ENCODE measurements around the gene NUDCD3.

Gene NUDCD3

DNA sequence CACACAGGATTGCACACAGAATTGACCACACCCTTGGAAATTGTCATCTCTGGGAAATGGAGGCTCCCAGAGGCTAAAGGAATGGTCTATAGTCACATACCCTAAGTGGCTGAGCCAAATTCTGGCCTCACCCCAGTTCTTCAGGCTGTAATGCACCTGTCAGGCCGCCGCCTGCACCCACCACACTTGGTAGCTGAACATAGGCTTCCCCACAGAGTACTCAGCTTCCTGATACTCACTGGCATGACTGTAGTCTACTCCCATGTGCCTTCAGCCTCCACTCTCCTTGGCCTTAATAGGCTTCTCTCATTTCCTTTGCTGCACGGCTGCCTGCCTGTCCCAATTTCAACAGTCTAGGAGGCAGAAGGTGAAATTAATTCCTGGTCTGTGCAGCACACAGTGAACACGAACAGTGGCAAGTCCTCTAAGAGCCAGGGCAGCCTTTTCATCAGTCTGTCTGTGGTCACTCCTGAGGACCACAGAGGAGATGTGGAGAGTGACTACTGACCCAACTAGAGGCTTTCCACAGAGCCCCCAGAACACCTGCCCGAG is 42.5 kb downstream of the NUDCD3 start:
- DNase-seq (ENCODE audit: low read depth), result no peak
- H3K4me3 ChIP-seq (ENCODE audit: low read length), result no peak overlapping the region
- TF ChIP-seq, protein P1, sequence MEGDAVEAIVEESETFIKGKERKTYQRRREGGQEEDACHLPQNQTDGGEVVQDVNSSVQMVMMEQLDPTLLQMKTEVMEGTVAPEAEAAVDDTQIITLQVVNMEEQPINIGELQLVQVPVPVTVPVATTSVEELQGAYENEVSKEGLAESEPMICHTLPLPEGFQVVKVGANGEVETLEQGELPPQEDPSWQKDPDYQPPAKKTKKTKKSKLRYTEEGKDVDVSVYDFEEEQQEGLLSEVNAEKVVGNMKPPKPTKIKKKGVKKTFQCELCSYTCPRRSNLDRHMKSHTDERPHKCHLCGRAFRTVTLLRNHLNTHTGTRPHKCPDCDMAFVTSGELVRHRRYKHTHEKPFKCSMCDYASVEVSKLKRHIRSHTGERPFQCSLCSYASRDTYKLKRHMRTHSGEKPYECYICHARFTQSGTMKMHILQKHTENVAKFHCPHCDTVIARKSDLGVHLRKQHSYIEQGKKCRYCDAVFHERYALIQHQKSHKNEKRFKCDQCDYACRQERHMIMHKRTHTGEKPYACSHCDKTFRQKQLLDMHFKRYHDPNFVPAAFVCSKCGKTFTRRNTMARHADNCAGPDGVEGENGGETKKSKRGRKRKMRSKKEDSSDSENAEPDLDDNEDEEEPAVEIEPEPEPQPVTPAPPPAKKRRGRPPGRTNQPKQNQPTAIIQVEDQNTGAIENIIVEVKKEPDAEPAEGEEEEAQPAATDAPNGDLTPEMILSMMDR (conservative IDR thresholded peaks at IDR 0.05; ENCODE audit: low read length), result no peak

DNA sequence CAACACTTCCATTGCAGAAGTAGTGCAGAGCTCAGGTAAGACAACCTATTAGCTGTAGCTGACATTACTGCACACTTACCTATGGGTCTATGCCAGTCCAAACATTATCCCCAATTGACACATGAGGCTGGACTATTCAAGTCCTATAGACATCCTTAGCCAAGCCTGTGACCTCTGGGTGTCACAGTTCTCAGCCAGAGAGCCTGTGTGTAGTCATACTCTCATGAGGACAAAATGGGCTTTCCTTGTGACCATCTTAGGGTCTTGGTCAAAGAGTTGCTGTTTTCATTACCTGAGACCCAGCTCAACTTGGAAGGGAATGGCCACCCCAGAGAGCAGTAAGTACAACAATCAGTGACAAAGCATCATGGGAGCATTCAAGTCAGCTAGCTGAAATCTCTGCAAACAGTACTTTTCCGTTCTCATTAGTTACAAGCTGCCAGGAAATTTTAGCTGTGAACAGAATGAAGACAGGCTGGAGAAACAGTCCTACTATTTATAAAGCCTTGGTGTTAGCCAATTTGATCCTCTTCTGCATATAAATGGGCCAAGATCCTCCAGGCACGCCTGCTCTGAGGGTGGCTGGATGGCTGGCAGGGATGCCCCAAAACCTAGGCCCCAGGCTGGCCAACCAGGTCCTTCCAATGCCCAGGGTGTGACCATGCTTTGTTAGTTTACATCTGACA is 44.3 kb downstream of the NUDCD3 start:
- no peak overlapping the region for H3K4me3 ChIP-seq (ENCODE audit: low read length)
- DNase-seq (ENCODE audit: low read depth), result no peak
- TF ChIP-seq, protein P1 (conservative IDR thresholded peaks at IDR 0.05; ENCODE audit: low read length), result no peak

DNA sequence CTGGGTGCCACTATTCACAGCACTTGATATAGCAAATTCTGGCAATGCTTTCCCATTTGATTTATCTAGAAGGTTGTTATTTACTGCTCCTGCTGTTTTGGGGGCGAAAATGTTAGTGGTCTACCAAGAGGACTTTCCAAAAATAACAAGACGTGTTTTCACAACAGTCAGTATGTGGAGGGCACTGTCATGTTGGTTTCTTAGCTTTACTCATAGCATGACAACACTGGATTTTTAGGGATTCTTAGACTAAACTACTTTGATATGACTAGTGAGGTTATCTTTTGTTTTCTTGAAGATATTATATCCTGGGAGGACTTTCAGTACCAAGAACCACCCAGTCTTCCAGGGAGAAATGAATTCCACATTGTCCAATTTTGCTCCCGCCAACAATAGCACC is 49.4 kb downstream of the NUDCD3 start:
- DNase-seq (ENCODE audit: low read depth), result no peak
- H3K4me3 ChIP-seq (ENCODE audit: low read length), result no peak overlapping the region
- TF ChIP-seq, protein P1 (conservative IDR thresholded peaks at IDR 0.05; ENCODE audit: low read length), result no peak

DNA sequence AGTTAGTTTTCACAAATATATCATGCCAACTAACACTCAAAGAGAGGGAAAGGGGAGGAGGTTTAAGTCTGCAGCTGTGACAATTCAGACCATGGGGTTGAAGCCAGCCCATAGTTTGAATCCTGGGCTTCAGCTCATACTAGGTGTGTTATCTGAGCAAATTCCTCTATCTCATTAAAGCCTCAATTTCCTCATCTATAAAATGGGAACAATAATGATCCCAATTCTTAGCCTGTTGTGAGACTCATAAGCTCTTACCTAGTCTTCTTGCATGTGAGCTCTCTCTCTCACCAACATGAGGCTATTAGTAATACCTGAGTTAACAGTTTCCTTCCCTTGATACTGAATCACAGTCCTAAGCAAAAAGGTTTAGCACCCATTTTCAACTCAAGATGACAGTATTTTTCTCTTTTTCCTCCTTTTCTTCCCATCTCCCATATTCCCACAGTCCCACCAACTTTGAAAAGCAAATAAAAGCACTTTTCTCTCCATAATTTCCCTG is 49.8 kb downstream of the NUDCD3 start:
- DNase-seq (ENCODE audit: low read depth), result no peak
- TF ChIP-seq, protein P1 (conservative IDR thresholded peaks at IDR 0.05; ENCODE audit: low read length), result no peak
- no peak overlapping the region for H3K4me3 ChIP-seq (ENCODE audit: low read length)

DNA sequence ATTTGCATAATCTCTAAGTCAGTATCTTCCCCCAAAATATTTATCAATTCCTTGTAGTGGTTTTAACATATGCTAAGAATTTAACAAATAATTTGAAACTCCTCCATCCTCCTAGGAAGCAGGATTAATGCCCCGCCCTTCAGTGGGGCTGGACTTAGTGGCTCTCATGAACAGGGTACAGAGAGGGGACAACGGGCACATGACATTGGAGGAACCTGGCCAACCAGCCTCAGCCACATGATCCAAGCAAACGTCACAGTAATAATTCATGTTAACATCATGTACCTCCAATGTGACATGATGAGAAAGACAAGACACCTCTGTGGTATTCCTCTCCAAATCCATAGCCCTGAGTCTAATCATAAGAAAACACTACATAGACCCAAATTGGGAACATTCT is 50.5 kb downstream of the NUDCD3 start:
- TF ChIP-seq, protein P1 (conservative IDR thresholded peaks at IDR 0.05; ENCODE audit: low read length), result no peak
- no peak overlapping the region for H3K4me3 ChIP-seq (ENCODE audit: low read length)
- DNase-seq (ENCODE audit: low read depth), result peak; percentile 11

DNA sequence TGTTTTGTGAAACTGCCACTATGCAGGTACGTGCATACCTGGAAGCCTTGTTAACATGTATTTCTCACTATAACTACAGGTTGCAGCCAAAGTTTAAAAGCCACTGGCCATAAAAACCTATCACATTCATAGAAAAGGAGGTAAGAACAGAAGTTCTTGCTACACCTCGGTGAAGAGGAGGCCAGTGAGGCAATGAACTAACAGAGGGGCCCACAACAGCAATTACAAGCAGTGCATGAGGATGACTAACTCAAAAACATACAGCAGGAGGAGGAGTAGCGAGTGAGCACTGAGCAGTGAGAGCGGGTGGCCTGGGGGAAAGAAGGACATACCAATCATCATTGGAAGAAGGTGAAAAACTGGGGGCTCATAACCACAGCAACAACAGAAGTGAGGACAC is 51.6 kb downstream of the NUDCD3 start:
- no peak overlapping the region for H3K4me3 ChIP-seq (ENCODE audit: low read length)
- DNase-seq (ENCODE audit: low read depth), result no peak
- TF ChIP-seq, protein P1 (conservative IDR thresholded peaks at IDR 0.05; ENCODE audit: low read length), result no peak

DNA sequence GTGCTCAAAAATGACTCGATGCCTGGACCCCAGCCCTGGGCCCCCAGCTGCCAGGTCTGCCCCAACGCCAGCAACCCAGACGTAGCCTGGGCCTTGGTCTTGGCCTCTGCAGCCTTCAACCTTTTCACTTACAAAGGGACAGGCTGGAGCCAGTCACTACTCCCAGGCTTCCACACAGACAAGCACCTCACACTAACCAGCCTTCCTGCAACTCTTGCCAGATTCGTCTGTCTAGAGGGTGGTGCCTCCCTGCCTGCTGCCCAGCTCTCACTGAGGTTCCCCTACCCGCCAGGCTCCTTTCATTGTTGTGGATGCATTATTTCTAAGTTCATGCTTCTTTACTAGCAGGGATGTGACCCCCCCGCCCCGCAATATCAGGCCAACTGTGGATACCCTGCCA is 56.3 kb downstream of the NUDCD3 start:
- TF ChIP-seq, protein P1 (conservative IDR thresholded peaks at IDR 0.05; ENCODE audit: low read length), result no peak
- H3K4me3 ChIP-seq (ENCODE audit: low read length), result no peak overlapping the region
- no peak for DNase-seq (ENCODE audit: low read depth)

Measured in AG10803 (cell line).